ENCODE data around the gene SOST.

Gene SOST

DNA sequence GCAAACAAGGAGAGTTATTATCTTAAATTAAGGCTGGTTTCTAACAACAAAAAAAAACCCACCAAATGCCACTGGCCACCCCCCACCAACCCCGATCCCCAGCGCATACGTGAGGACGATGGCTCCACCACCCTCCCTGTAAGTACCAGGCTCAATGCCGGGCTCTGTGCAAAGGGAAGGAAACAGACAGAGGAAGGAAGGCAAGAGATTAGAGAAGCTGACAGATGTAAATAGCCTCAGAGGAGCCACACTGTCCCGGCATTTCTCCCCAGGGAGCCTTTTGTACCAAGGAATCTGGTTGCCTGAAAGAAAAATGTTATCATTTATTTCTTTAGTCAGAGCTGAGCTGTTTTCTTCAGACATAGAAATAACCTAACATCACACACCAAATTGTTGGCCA, 13.1 kb downstream of the SOST start:
- H2AFZ ChIP-seq (ENCODE audit: low read depth, low read length): no peak overlapping the region

DNA sequence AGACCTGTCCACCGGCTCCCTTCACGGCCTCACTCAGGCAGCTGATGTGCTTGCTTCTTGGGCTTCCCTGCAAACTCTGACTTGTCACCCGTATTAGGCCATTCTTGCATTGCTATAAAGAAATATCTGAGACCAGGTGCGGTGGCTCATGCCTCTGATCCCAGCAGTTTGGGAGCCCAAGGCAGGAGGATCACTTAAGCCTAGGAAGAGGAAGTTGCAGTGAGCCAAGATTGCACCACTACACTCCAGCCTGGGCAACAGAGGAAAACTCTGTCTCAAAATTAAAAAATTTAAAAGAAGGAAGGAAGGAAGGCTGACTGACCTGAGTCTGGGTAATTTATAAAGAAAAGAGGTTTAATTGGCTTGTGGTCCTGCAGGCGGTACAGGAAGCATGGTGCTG, 17.0 kb downstream of the SOST start:
- Histone ChIP-seq H2AFZ (ENCODE audit: low read depth, low read length) (no peak overlapping the region), H3K27me3 (ENCODE audit: low read depth, low read length) (peaks cover 20% of the 10 kb centered on the region), H3K4me2 (ENCODE audit: low read length) (no peak overlapping the region), H3K4me3 (ENCODE audit: low read length) (no peak overlapping the region), H3K36me3 (replicated peaks; ENCODE audit: low read depth, low read length) (no peaks in the 10 kb centered on the region), H3K9ac (ENCODE audit: low read length) (no peak overlapping the region), H3K27ac (ENCODE audit: low read length) (no peak overlapping the region), H3K79me2 (ENCODE audit: low read length) (no peaks in the 10 kb centered on the region), H3K9me3 (ENCODE audit: insufficient read depth, low read length) (no peaks in the 10 kb centered on the region), H3K4me1 (ENCODE audit: low read length) (no peaks in the 10 kb centered on the region), H4K20me1 (ENCODE audit: insufficient read depth, low read length) (no peaks in the 10 kb centered on the region)
- no peak for TF ChIP-seq EZH2phosphoT487 (IDR thresholded peaks at IDR 0.05; ENCODE audit: low read depth)
- TF ChIP-seq, protein P1, sequence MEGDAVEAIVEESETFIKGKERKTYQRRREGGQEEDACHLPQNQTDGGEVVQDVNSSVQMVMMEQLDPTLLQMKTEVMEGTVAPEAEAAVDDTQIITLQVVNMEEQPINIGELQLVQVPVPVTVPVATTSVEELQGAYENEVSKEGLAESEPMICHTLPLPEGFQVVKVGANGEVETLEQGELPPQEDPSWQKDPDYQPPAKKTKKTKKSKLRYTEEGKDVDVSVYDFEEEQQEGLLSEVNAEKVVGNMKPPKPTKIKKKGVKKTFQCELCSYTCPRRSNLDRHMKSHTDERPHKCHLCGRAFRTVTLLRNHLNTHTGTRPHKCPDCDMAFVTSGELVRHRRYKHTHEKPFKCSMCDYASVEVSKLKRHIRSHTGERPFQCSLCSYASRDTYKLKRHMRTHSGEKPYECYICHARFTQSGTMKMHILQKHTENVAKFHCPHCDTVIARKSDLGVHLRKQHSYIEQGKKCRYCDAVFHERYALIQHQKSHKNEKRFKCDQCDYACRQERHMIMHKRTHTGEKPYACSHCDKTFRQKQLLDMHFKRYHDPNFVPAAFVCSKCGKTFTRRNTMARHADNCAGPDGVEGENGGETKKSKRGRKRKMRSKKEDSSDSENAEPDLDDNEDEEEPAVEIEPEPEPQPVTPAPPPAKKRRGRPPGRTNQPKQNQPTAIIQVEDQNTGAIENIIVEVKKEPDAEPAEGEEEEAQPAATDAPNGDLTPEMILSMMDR (IDR thresholded peaks at IDR 0.05; ENCODE audit: low read depth, low read length): no peak

More for the DNA sequence above, 13.1 kb downstream of the SOST start:
- H3K9me3 ChIP-seq (ENCODE audit: insufficient read depth, low read length): no peaks in the 10 kb centered on the region
- H3K27ac ChIP-seq (ENCODE audit: low read length): no peak overlapping the region
- H3K4me2 ChIP-seq (ENCODE audit: low read length): no peak overlapping the region
- H3K4me1 ChIP-seq (ENCODE audit: low read length): peaks cover 5% of the 10 kb centered on the region; the same call in 1 of the 2 replicates
- TF ChIP-seq, protein P1 (IDR thresholded peaks at IDR 0.05; ENCODE audit: low read depth, low read length): no peak
- TF ChIP-seq EZH2phosphoT487 (IDR thresholded peaks at IDR 0.05; ENCODE audit: low read depth): no peak
- no peak overlapping the region for H3K9ac ChIP-seq (ENCODE audit: low read length)
- H4K20me1 ChIP-seq (ENCODE audit: insufficient read depth, low read length): no peaks in the 10 kb centered on the region
- H3K36me3 ChIP-seq (replicated peaks; ENCODE audit: low read depth, low read length): no peaks in the 10 kb centered on the region
- no peaks in the 10 kb centered on the region for H3K79me2 ChIP-seq (ENCODE audit: low read length)
- no peak overlapping the region for H3K4me3 ChIP-seq (ENCODE audit: low read length)
- H3K27me3 ChIP-seq (ENCODE audit: low read depth, low read length): peaks cover 31% of the 10 kb centered on the region

DNA sequence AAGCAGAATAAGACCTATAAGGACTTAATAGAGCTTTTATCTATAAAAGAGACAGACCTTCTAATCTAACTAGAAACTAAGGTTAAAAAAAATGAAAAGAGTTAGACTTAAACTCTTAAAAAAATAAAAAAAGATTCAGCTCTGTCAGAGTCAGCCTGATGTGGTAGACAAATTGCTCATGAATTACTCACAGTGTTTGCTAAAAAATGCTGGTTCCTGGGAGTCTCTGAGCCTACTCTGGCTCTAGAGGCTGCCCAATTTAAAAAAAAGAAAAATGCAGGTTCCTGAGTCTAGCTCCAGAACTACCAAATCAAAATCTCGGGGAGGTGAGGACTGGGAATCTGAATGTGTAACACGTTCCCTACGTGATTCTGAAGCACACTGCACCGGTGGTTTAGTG, 18.1 kb downstream of the SOST start:
- no peaks in the 10 kb centered on the region for H3K4me1 ChIP-seq (ENCODE audit: low read length)
- H4K20me1 ChIP-seq (ENCODE audit: insufficient read depth, low read length): no peaks in the 10 kb centered on the region
- H2AFZ ChIP-seq (ENCODE audit: low read depth, low read length): no peak overlapping the region
- H3K79me2 ChIP-seq (ENCODE audit: low read length): no peaks in the 10 kb centered on the region
- no peaks in the 10 kb centered on the region for H3K9me3 ChIP-seq (ENCODE audit: insufficient read depth, low read length)
- no peak overlapping the region for H3K4me2 ChIP-seq (ENCODE audit: low read length)
- no peak overlapping the region for H3K9ac ChIP-seq (ENCODE audit: low read length)
- TF ChIP-seq, protein P1 (IDR thresholded peaks at IDR 0.05; ENCODE audit: low read depth, low read length): no peak
- TF ChIP-seq EZH2phosphoT487 (IDR thresholded peaks at IDR 0.05; ENCODE audit: low read depth): no peak
- H3K4me3 ChIP-seq (ENCODE audit: low read length): no peak overlapping the region
- peaks cover 12% of the 10 kb centered on the region for H3K27me3 ChIP-seq (ENCODE audit: low read depth, low read length)
- no peak overlapping the region for H3K27ac ChIP-seq (ENCODE audit: low read length)
- no peaks in the 10 kb centered on the region for H3K36me3 ChIP-seq (replicated peaks; ENCODE audit: low read depth, low read length)

- Histone ChIP-seq H3K9ac (ENCODE audit: low read length) (no peak overlapping the region), H4K20me1 (ENCODE audit: insufficient read depth, low read length) (no peaks in the 10 kb centered on the region), H3K79me2 (ENCODE audit: low read length) (no peaks in the 10 kb centered on the region), H3K4me3 (ENCODE audit: low read length) (no peak overlapping the region), H3K27me3 (ENCODE audit: low read depth, low read length) (0 out of 2 replicates have a peak, but pooled peaks cover 3% of the 10 kb centered on the region), H2AFZ (ENCODE audit: low read depth, low read length) (no peak overlapping the region), H3K4me1 (ENCODE audit: low read length) (no peaks in the 10 kb centered on the region), H3K9me3 (ENCODE audit: insufficient read depth, low read length) (no peaks in the 10 kb centered on the region), H3K4me2 (ENCODE audit: low read length) (no peak overlapping the region), H3K36me3 (replicated peaks; ENCODE audit: low read depth, low read length) (no peaks in the 10 kb centered on the region), H3K27ac (ENCODE audit: low read length) (no peak overlapping the region)
- no peak for TF ChIP-seq EZH2phosphoT487 (IDR thresholded peaks at IDR 0.05; ENCODE audit: low read depth)
- TF ChIP-seq, protein P1 (IDR thresholded peaks at IDR 0.05; ENCODE audit: low read depth, low read length): no peak
These were observed 20.9 kb downstream of the SOST start for GRCh38 chr17:43737722-43738121.

All from OCI-LY3 (cell line).